Thyroid gland (tissue), 4 donors: ENCODE results near the gene RCCD1.

Source experiments
- POLR2A ChIP-seq, 2 donors: fragments of 450-650 bp; IDR thresholded peaks; one replicate each; pipeline ENCODE4 v1.6.1; 2017; ENCODE audit warnings: antibody characterized with exemption in 2 of 2, mild to moderate bottlenecking in 2 of 2, moderate library complexity in 1 of 2
- TF ChIP-seq, protein P1 (sequence below), 6 experiments: fragments of 200-600 bp in 3 of 6; fragments of 450-650 bp in 3 of 6; sonication (generic) in 3 of 6; IDR thresholded peaks; one replicate each; pipeline ENCODE4 v1.5.1; 2016 to 2019; ENCODE audit warnings: antibody characterized with exemption in 6 of 6, mild to moderate bottlenecking in 2 of 6, inconsistent platforms in 1 of 6, moderate library complexity in 1 of 6

DNA sequence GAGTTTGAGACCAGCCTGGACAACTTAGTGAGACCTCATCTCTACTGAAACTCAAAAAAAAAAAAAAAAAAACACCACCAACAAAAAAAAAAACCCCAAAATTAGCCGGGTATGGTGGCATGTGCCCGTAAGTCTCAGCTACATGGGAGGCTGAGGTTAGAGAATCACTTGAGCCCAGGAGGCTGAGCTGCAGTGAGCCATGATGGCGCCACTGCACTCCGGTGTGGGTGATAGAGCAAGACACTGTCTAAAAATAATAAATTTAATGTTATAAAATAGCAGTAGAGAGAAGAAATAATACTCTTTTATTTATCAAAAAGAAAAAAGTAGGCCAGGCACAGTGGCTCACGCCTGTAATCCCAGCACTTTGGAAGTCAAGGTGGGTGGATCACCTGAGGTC lies 17.4 kb downstream of the RCCD1 start:
- TF ChIP-seq, protein P1, sequence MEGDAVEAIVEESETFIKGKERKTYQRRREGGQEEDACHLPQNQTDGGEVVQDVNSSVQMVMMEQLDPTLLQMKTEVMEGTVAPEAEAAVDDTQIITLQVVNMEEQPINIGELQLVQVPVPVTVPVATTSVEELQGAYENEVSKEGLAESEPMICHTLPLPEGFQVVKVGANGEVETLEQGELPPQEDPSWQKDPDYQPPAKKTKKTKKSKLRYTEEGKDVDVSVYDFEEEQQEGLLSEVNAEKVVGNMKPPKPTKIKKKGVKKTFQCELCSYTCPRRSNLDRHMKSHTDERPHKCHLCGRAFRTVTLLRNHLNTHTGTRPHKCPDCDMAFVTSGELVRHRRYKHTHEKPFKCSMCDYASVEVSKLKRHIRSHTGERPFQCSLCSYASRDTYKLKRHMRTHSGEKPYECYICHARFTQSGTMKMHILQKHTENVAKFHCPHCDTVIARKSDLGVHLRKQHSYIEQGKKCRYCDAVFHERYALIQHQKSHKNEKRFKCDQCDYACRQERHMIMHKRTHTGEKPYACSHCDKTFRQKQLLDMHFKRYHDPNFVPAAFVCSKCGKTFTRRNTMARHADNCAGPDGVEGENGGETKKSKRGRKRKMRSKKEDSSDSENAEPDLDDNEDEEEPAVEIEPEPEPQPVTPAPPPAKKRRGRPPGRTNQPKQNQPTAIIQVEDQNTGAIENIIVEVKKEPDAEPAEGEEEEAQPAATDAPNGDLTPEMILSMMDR (IDR thresholded peaks at IDR 0.05): no peak
- TF ChIP-seq POLR2A (IDR thresholded peaks at IDR 0.05): no peak
